B cell (primary cell): ENCODE data around the gene PHLDB2.

Experiments used
- EZH2 ChIP-seq: IDR thresholded peaks from 2 replicates; pipeline ENCODE4 v1.6.1; 2012; ENCODE audit warnings: borderline replicate concordance, low read depth, mild to moderate bottlenecking, moderate library complexity, low read length; ENCODE audit not compliant: insufficient read depth, poor library complexity, severe bottlenecking
- TF ChIP-seq, protein P1 (sequence below): fragments of 200-600 bp; IDR thresholded peaks from one replicate; pipeline ENCODE4 v1.8.0; 2022; ENCODE audit warnings: antibody characterized with exemption, mild to moderate bottlenecking

DNA sequence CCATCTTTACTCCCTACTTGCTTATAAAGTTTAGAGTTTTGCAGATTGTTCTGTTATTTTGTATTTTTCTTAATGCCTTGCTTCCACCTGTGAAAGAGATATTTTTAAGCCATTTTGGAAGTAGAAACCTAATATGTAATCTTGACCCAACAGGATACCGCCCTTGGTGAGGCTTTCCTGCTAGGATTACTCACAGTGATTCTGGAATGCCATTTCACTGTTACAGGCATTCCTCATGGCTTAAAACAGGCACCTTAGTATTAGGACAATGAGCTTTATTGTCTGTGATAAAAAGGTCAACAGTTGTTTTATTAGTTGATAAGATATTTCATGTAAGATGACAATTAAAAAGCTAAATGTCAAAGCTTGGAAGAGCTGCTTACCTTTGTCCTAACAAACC is 58.2 kb downstream of the PHLDB2 start:
- TF ChIP-seq, protein P1, sequence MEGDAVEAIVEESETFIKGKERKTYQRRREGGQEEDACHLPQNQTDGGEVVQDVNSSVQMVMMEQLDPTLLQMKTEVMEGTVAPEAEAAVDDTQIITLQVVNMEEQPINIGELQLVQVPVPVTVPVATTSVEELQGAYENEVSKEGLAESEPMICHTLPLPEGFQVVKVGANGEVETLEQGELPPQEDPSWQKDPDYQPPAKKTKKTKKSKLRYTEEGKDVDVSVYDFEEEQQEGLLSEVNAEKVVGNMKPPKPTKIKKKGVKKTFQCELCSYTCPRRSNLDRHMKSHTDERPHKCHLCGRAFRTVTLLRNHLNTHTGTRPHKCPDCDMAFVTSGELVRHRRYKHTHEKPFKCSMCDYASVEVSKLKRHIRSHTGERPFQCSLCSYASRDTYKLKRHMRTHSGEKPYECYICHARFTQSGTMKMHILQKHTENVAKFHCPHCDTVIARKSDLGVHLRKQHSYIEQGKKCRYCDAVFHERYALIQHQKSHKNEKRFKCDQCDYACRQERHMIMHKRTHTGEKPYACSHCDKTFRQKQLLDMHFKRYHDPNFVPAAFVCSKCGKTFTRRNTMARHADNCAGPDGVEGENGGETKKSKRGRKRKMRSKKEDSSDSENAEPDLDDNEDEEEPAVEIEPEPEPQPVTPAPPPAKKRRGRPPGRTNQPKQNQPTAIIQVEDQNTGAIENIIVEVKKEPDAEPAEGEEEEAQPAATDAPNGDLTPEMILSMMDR = no peak
- TF ChIP-seq EZH2 = no peak
